H4 (cell line): ENCODE results near the gene LAS1L. TPM values are rescaled to one million over a fixed set of nuclear protein-coding genes. Genes with fewer than 3 reads are reported as not detected.
"Not testable (repeated sequence)": the region's sequence is repeated elsewhere in the genome, so short reads cannot be mapped to it uniquely, and the experiment has no call there.

ENCODE experiments used
- DNase-seq: peaks from one replicate; pipeline ENCODE4 v3.0.0-alpha.2; 2015; ENCODE audit warnings: low spot score
- total RNA-seq: library from RNA; depleted of rRNA; stranded (reverse); fragments of >200 nt; shearing (Covaris generic); gene quantifications from 2 replicates; pipeline ENCODE4 v1.2.3, GENCODE V29; 2014; rRNA removed

Gene LAS1L
- total RNA-seq: 39.5 and 41.5 TPM in 2 replicates

GRCh38 chrX:65534450-65535292 is at the start of gene LAS1L:
TSS of gene LAS1L (minus strand) at chrX:65534787. CDS start at chrX:65534715, 72 bp downstream.
- DNase-seq: peak; percentile 95

- DNase-seq: no peak
Measured at GRCh38 chrX:65582450-65583082, 48.0 kb upstream of the LAS1L start.

GRCh38 chrX:65581661-65582339 is 47.2 kb upstream of the LAS1L start:
- peak; percentile 79 for DNase-seq

GRCh38 chrX:65578346-65578745 is 43.8 kb upstream of the LAS1L start:
- DNase-seq: no peak

- DNase-seq: no peak
Measured at GRCh38 chrX:65576160-65576559, 41.6 kb upstream of the LAS1L start.

- DNase-seq: peak; percentile 11
Measured at GRCh38 chrX:65575022-65575421, 40.4 kb upstream of the LAS1L start.

GRCh38 chrX:65574356-65574755 is 39.8 kb upstream of the LAS1L start:
- no peak for DNase-seq

GRCh38 chrX:65572971-65573370 is 38.4 kb upstream of the LAS1L start:
- DNase-seq: no peak

GRCh38 chrX:65562850-65563249 is 28.3 kb upstream of the LAS1L start:
- not testable (repeated sequence) for DNase-seq

GRCh38 chrX:65551489-65552339 is 17.1 kb upstream of the LAS1L start:
- no peak for DNase-seq

GRCh38 chrX:65551086-65551485 is 16.5 kb upstream of the LAS1L start:
- no peak for DNase-seq

- no peak for DNase-seq
Measured at GRCh38 chrX:65545456-65545855, 10.9 kb upstream of the LAS1L start.

- DNase-seq: no peak
Measured at GRCh38 chrX:65537229-65537628, 2.6 kb upstream of the LAS1L start.

- DNase-seq: no peak
Measured at GRCh38 chrX:65536291-65536690, 1.7 kb upstream of the LAS1L start.

GRCh38 chrX:65532016-65532415 is 2.6 kb downstream of the LAS1L start:
- no peak for DNase-seq

GRCh38 chrX:65528705-65529340 is 5.8 kb downstream of the LAS1L start:
- peak; percentile 9 for DNase-seq

GRCh38 chrX:65528293-65528692 is 6.3 kb downstream of the LAS1L start:
- no peak for DNase-seq

- DNase-seq: no peak
Measured at GRCh38 chrX:65524139-65524538, 10.4 kb downstream of the LAS1L start.

GRCh38 chrX:65522739-65523372 is 11.7 kb downstream of the LAS1L start:
- no peak for DNase-seq

GRCh38 chrX:65519530-65519929 is 15.1 kb downstream of the LAS1L start:
- DNase-seq: not testable (repeated sequence)

- DNase-seq: not testable (repeated sequence)
Measured at GRCh38 chrX:65518980-65519379, 15.6 kb downstream of the LAS1L start.
